ENCODE data around the gene MARCHF7.

- TF ChIP-seq POLR2A (IDR thresholded peaks at IDR 0.05; ENCODE audit: low read length) (no peak), GATA1 (IDR thresholded peaks at IDR 0.05; ENCODE audit: low read depth, low read length) (no peak)
These were observed 3.1 kb downstream of the MARCHF7 start for GRCh38 chr2:159715451-159715850.

Data from erythroblast (primary cell).